HG03064 (cell line): Measurements from ENCODE around the gene MC1R.
"Not testable (repeated sequence)": the region's sequence is repeated elsewhere in the genome, so short reads cannot be mapped to it uniquely, and the experiment has no call there.

Experiments
- ATAC-seq: cut with Tn5 transposase; IDR thresholded peaks from one replicate; pipeline ENCODE4 v1.9.1; 2021; ENCODE audit warnings: low read depth; ENCODE audit not compliant: unreplicated experiment

Gene MC1R

DNA sequence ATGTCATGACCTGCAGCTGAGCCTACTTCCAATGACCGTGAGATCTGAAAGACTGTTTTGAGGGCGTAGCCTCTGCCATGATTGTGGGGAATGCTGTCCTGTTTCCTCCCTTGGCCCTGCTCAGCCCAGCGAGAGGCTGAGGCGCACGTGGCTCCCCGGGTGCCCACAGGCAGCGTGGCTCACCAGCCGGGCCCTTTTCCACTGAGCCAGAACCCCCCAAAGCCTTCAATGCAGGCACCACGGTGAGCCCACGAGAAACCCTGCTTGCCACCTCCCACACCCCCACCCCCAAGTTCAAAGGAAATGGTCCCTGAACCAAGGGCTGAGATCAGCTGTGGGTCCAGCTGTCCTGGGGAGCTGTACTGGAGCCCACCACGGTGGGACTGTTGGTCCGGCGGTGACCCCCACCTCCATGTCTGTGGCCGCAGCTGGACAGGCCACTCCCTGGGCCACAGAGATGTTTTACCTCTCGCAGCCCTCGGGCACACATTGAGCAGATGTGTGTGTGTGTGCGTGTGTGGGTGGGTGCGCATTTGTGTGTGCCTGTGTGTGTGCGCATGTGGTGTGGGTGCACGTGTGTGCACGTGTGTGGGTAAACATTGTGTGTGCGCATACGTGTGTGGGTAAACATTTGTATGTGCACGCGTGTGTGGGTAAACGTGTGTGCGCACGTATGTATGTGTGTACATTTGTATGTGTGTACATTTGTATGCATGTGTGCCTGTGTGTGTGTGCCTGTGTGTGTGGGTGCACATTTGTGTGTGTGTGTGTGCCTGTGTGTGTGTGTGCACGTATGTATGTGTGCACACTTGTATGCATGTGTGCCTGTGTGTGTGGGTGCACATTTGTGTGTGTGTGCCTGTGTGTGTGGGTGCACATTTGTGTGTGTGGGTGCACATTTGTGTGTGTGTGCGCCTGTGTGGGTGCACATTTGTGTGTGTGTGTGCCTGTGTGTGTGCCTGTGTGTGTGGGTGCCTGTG, 5.0 kb upstream of the MC1R start:
- no peak for ATAC-seq

DNA sequence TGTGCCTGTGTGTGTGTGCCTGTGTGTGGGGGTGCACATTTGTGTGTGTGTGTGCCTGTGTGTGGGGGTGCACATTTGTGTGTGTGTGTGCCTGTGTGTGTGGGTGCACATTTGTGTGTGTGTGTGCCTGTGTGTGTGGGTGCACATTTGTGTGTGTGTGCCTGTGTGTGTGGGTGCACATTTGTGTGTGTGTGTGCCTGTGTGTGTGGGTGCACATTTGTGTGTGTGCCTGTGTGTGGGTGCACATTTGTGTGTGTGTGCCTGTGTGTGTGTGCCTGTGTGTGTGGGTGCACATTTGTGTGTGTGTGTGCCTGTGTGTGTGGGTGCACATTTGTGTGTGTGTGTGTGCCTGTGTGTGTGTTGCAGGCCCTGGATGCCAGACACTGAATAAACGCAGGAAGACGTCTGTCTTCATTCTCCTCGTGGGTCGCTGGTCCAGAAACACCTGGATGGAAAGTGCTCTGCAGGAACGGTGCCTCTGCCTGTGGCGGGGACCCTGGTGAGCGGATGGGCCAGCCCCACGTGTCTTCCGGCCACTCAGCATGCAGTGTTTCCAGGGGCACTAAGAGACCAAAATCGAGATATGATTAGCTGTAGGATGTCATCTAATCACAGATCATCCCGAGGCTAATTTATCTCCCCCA, 3.9 kb upstream of the MC1R start:
- ATAC-seq = not testable (repeated sequence)

- ATAC-seq = no peak
These were observed 3.1 kb upstream of the MC1R start for GRCh38 chr16:89915303-89916232.

DNA sequence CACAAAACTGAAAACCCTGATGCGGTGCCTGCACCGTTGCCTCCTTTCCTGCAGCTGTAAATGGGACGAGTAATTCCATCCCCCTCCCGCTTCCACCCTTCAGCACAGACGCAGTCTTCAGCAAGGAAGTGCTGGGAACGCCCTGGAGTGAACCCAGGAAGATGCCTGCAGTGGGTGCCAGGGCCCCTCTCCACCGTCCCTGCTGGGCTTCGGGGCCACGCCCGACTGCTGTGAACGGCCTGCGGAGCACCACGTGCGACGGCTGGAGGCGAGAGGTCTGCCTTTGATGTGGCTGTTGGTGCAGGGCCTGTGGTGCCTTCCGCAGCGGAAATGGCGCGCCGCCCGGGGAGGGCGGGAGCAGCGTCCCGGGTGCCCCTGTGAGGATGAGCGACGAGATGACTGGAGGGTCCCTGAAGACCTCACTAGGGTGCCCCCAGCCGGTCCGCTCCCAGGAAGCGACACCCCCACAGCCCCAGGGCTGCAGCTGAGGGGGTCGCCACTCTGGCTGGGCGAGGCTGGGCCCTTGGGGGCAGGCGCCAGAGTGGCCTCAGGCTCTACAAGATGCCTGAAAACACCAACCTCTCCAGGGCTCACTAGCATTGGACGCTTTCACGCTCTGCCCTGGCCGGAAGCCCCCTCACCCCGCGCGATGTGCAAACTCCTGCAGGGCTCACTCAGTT, 749 bp upstream of the MC1R start:
- ATAC-seq = no peak

DNA sequence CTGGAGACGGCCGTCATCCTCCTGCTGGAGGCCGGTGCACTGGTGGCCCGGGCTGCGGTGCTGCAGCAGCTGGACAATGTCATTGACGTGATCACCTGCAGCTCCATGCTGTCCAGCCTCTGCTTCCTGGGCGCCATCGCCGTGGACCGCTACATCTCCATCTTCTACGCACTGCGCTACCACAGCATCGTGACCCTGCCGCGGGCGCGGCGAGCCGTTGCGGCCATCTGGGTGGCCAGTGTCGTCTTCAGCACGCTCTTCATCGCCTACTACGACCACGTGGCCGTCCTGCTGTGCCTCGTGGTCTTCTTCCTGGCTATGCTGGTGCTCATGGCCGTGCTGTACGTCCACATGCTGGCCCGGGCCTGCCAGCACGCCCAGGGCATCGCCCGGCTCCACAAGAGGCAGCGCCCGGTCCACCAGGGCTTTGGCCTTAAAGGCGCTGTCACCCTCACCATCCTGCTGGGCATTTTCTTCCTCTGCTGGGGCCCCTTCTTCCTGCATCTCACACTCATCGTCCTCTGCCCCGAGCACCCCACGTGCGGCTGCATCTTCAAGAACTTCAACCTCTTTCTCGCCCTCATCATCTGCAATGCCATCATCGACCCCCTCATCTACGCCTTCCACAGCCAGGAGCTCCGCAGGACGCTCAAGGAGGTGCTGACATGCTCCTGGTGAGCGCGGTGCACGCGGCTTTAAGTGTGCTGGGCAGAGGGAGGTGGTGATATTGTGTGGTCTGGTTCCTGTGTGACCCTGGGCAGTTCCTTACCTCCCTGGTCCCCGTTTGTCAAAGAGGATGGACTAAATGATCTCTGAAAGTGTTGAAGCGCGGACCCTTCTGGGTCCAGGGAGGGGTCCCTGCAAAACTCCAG, 1.1 kb downstream of the MC1R start:
- no peak for ATAC-seq

DNA sequence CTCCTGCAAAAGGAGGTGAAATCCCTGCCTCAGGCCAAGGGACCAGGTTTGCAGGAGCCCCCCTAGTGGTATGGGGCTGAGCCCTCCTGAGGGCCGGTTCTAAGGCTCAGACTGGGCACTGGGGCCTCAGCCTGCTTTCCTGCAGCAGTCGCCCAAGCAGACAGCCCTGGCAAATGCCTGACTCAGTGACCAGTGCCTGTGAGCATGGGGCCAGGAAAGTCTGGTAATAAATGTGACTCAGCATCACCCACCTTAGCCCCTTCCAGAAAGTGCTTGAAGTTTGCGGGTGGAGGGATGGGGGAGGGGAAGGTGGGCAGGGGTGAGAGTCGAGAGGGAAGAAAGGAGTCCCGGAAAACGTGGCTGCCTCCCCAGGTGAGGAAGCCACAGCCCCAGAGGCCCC, 2.1 kb downstream of the MC1R start:
- no peak for ATAC-seq

- no peak for ATAC-seq
These were observed 2.6 kb downstream of the MC1R start for GRCh38 chr16:89921131-89921701.

DNA sequence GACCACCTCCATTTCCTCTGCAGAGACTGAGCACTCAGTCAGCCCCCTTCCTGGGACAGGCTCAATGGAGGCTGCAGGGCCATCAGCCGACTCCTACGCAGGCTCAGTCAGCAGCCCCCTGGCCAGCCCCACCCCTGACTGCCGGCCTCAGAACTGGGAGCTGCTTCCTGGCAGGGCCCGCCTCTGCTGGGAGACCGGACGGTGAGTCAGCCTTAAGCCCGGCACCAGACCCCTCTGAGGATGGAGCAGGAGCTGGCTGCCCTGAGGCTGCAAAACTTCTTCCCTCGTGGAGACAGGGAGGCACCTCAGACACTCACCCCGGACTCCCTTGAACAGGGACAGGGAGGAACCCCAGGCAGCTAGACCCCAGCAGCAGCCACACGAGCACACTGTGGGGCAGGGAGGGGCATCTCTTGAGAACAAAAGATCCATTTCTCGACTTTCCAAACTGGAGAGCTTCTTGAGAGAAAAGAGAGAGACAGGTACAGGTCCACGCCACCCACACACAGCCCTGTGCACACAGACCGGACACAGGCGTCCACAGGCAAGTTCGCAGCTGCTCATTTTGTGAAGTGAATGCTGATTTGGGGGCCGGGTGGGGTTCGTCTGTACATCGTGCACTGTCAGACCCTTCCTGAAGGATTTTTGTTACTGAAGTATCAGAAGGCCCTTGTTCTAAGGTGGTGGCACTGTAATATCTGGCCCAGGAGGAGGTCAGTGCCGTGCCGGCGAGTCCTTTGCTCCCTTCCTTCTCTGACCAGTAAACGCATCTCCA, 3.2 kb downstream of the MC1R start:
- no peak for ATAC-seq

- ATAC-seq = no peak
These were observed 3.8 kb downstream of the MC1R start for GRCh38 chr16:89922477-89922883.

DNA sequence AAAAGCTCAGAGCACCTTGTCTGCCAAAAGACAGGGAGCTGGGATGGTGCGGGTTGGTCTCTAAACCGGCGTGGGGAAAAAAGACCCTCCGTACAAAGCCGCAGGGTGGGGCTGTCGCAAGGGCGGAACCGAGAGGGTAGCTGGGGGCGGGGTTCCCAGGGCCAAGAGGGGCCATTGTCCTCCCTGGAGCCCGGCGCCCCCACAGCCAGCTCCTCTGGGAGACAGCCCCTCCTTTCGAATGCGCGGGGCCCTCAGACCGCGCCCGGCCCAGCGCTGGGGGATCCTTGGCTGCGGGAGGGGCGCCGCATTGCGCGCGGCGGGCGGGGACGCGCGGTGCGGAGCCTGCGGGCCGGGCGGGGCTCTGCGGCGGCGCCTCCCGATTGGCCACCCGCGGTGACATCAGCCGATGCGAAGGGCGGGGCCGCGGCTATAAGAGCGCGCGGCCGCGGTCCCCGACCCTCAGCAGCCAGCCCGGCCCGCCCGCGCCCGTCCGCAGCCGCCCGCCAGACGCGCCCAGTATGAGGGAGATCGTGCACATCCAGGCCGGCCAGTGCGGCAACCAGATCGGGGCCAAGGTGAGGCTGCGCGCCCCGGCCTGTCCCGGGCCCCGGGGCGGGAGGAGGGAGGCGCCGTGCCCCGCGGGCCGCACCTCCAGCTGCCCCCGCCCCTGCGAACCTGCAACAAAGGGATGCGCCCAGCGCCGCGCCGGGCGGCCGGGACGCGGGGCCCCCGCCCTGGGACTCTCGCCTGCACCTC, 4.4 kb downstream of the MC1R start, which contains the start of gene TUBB3:
Gene TUBB3, plus strand, starts transcription at position 459 of the 756 bp plus-strand sequence. Its CDS starts 60 bp downstream, at position 519.
- ATAC-seq = no peak

DNA sequence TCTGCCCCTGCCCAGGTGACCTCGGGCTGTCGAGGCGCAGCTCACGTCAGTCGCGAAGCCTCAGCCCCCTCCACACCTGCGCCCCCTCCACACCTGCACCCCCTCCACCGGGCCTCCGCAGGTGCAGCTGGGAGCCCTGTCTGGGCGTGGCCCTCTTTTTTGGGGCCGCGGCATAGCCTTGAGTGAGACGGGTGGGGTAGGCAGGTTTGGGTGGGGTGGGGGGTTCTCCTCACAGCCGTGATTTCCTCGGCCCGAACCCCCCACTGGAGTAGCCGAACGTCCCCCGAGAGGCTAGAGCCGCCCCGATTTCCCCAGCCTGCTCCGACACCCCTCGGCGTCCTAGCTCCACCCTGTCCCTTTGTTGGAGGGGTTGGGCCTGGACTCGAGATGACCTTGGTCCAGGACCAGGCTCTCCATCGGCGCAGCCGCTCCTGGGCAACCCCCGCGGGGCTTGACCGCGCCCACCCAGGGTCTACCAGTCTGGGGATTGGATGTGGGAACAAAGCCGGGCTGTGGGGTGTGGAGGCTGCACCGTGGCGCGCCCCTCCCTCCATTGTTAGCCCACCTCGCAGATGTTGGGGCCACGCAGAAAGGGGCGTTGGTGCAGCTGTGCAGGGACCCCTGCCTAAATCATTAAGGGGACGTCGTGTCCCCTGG, 5.1 kb downstream of the MC1R start:
- no peak for ATAC-seq

GRCh38 chr16:89924297-89924924, 5.7 kb downstream of the MC1R start:
- no peak for ATAC-seq

DNA sequence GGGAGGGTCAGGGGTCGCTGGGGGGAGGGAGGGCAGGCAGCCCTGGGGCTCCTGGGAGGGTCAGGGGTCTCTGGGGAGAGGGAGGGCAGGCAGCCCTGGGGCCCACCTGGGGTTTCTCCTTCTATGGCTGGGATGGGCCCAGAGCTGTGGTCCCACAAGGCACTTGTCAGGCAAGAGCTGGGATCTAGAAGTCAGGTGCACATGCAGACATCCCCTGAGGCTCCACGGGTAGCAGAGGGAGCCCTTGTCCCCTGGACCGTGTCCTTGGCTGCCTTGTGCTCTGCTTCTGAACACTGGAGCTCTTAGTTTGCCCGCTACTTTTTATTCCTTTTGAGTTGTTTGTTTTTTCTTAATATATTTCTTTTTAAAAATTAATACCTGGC, 6.3 kb downstream of the MC1R start:
- no peak for ATAC-seq

DNA sequence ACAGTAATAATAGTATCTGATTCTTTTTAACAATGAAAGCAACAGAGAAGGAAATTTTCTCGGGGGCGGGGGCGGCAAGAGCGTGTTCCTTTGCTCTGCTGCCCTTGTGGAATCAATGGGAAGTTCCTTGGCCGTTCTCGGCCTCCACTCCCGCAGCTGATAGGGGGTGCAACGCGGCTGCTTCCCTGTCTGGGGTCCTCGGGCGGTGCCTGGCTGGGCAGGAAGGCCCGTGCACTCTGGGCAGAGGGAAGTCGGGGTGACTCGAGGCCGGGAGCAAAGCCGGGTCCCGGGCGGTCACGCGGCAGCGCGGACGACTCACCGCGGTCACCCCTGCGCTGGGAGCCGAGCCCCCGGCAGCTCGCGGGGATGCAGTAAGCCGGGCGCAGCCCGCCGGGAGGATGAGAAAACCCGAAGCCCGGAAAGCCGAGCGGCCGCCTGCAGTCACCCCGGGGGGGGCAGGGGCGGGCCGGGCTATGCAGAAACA, 7.0 kb downstream of the MC1R start:
- ATAC-seq = no peak

- ATAC-seq = no peak
These were observed 12.7 kb downstream of the MC1R start for GRCh38 chr16:89931305-89931896.

GRCh38 chr16:89931964-89932363, 13.3 kb downstream of the MC1R start:
- no peak for ATAC-seq
